ENCODE data around the gene ABLIM3.

Gene ABLIM3

DNA sequence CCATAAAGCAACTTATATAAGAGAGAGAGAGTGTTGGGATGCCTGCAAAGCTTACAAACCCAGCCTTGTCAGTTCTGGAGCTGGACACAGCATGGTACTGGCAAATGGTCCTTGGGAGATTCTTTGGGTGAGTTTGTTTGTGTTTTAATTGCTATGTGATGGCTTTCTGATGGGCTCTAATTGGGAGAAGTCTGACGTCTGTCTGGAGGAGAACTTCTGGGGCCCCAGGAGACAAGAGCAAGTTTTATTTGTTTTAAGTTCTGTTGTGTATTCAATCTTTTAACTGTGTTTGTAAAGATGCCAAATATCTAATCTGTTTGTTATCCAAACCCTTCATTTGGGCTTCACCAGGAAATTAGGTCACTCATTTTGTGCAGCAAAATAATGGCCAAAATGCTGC lies 80.0 kb downstream of the ABLIM3 start:
- DNase-seq, result no peak

GRCh38 chr5:149221731-149222342 lies 80.5 kb downstream of the ABLIM3 start:
- DNase-seq, result no peak

- DNase-seq, result no peak
These were observed 82.0 kb downstream of the ABLIM3 start for GRCh38 chr5:149223081-149223848.

- no peak for DNase-seq
These were observed 83.0 kb downstream of the ABLIM3 start for GRCh38 chr5:149224282-149224681.

DNA sequence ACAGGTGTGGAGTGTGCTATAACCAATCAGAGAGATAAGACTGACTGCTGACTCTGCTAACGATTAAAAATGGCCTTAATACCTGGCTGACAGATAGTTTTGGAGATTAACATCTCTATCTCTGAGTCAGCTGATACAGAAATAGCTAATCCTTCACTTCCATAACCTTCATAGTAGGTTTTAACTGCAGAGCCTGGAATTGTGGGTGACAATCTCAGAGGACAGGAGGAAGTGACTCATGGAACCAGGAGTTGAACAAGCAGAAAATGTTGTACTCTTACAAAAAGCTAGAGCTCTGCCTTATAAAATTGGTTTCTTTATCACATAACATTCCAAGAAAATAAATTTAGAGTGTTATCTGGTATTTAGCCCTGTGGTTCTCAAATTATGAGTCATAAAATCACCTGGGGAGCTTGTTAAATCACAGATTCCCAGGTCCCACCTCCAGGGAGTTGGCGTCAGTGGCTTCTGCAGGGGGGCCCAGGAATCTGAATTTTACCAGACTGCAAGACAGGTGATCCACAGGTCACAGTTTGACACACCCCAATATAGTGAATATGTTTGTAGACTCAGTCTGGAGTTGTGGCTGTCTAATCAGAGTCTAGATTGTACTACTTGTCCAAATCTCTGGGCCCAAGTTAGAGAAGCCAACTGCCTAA lies 86.0 kb downstream of the ABLIM3 start:
- DNase-seq, result no peak

GRCh38 chr5:149228618-149229297 lies 87.5 kb downstream of the ABLIM3 start:
- DNase-seq, result no peak

DNA sequence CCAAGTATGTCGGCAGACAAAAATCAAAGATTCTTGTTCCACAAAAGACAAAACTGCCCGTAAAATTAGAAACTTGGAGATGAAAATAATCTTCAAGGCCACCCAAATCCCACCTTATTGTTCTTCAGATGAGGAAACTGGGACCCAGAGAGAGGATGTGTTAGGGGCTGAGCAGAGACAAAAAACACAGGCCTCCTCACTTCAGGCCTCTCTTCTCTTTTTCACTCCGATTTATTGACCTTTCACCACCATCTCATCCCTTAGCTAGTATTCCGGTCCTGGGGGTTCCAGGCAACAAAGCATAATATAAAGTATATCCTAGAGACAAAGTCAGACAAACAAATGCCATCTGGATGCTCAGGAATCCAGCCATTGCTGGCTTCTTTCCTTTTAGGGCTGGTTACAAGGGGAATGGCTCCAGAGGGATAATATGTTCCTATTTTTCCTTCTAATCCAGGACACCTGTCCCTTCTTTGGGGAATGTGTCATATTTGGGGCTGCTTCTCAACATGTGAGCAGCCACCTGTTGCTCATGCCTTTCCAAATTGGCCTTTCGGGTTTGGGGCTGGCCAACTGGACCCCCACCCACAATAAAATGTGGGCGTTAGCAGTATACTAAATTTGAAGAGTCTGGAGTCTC lies 88.1 kb downstream of the ABLIM3 start:
- no peak for DNase-seq

DNA sequence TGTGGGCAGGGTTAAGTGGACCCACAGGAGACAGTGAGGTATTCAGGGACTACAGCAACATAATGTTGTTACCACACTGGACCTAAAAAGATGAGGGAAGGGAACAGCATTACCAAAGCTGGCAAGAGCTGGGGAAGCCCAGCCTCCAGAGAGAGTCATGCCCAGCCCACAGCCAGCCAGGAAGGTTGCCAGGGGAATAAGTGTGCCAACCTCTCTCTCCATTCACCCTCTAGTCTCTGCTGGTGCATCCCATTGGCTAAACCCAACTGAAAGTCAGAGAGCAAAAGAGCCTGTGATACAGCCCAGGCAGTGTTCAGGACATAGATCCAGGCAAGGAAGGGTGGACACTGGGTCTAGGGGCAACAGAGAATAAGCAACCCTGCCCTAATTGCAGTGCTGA lies 94.5 kb downstream of the ABLIM3 start:
- DNase-seq, result no peak

DNA sequence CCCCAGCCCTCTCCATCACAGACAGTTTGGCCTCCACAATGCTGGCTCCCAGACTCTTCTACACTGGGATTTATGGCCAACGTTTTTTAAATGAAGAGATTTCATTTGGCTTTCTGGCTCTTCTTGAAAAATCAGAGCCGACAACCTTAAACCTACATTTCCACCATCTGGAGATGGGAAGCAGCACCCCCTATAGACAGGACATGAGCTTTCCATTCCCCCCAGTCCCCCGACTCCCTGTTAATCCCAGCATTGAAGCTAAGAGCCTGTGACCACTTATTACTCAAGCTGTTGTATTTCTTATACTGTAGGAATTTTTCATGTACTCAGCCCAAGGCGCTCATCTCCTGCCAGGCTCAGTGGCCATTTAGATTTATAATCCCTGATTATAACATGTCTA lies 96.4 kb downstream of the ABLIM3 start:
- DNase-seq, result no peak

DNA sequence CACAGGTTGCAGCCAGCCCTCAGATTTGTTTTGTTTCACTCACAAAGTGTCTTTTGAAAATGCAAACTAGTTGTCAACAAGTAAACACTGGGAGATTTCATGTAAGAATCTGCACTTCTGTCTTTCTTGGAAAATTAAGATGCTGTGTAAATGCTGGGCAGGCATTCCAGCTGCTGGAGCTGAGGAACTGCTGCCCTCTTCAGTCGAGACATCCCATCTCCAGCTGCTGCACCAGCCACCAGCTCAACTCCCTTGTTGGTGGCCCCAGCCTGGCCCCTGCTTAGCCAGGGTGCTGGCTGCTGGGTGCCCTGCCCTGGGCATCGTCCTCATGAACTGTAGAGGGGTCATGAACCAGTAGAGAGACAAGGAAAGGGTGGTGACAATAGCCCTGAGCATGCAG lies 97.2 kb downstream of the ABLIM3 start:
- DNase-seq, result no peak

GRCh38 chr5:149239917-149240316 lies 98.6 kb downstream of the ABLIM3 start:
- DNase-seq, result no peak

GRCh38 chr5:149240354-149240998 lies 99.2 kb downstream of the ABLIM3 start:
- DNase-seq, result peak; percentile 69

DNA sequence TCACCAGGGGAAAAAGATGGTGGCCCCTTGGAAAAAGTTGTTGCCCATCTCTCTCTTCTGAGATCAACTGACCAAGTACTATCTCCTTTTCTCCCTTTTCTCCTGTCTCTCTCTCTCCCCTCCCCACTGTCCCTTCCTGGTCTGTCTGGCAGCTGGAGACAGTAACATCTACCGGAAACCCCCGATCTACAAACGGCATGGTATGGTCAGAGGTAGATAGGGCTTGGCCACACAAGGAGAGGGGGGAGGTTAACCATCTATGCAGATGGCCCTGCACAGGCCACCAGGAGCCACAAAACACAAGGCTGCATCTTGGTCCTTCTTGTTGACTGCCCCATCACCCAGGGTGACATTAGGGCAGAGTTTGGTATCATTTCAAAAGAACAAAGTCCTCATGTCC lies 101.0 kb downstream of the ABLIM3 start:
- no peak for DNase-seq

- no peak for DNase-seq
These were observed 105.6 kb downstream of the ABLIM3 start for GRCh38 chr5:149246906-149247305.

DNA sequence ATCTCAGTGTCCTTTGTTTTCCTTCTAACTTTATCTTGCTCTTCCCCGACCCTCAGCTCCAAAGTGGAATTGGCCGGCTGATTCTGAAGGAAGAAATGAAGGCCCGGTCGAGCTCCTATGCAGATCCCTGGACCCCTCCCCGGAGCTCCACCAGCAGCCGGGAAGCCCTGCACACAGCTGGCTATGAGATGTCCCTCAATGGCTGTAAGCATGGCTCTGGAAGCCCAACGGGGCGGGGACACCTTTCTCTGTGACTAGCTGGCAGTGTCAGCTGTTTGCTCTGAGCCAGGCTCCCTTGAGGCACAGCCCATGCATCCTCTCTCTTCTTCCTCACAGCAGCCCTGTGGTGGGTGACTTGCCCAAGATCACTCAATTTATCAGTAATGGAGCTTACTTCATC lies 106.4 kb downstream of the ABLIM3 start:
- no peak for DNase-seq

- DNase-seq, result no peak
These were observed 110.3 kb downstream of the ABLIM3 start for GRCh38 chr5:149251546-149251945.

DNA sequence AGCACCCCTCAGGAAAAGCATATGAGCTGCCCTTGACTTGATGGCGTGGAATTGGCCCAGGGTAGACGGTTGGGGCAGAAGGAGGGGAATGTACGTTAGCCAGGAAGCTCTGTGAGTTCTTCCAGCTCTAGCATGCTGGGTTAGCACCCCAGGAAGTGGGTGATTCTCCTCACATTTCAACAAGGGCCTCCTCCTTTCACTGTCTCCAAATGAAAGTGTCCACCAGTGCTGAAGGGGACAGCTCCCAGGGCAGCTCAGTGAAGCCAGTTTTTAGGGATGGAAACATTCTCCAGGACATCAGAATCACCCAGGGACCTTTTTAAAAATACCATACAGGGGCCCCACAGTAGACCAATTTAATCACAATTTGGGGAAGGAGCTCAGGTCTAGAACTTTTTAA lies 113.2 kb downstream of the ABLIM3 start:
- DNase-seq, result no peak

- no peak for DNase-seq
These were observed 115.2 kb downstream of the ABLIM3 start for GRCh38 chr5:149256451-149256850.

- no peak for DNase-seq
These were observed 115.8 kb downstream of the ABLIM3 start for GRCh38 chr5:149257131-149257530.

DNA sequence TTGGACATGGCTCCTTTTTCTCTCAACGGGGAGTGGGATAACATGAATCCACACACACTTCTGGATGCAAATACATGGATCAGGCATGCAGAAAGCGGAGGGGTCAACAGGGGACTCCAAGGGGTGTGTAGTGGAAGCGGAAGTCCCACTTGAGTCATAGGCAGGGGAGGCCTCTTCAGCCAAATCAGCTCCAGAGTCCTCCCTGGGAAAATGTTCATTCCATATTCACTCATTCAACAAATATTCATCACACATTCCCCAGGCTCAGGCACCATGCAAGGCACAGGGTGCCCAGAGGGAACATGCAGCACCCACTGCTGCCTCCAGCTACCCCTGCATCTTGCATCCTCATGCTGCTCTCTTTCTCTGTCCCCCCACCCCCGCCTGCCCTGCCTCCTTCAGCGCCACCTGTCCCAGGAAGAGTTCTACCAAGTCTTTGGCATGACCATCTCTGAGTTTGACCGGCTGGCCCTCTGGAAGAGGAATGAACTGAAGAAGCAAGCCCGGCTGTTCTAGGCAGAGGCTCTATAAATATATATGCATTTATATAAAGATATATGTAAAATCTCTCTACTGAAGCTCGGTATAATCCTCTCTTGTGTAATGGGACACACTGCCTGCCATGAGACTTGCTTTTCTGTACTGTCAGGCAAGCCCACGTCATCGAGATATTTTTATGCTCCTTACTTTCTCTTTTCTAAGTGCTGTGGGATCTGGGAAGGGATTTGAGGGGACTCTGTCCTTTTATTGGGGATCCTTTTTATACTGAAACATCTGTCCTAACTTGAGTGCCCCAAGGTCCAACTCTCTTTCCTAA lies 116.8 kb downstream of the ABLIM3 start:
- no peak for DNase-seq

DNA sequence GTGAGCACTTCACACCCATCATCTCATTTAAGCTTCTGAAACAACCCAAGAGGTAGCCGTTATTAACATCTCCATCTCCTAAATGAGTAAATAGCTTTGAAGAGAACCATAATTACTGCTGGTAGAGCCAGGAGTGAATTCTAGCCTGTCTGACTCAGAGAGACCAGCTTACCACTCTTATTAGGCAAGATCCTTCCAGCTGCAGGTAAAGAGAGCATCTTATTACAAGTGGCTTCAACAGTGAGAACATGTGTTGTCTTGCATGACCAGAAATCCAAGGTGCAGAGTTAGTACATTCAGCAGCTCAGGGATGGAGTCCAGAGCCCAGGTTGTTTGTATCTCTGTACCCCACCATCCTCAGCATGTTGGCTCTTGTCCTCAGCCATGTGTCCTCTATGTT lies 119.5 kb downstream of the ABLIM3 start:
- DNase-seq, result no peak

DNA sequence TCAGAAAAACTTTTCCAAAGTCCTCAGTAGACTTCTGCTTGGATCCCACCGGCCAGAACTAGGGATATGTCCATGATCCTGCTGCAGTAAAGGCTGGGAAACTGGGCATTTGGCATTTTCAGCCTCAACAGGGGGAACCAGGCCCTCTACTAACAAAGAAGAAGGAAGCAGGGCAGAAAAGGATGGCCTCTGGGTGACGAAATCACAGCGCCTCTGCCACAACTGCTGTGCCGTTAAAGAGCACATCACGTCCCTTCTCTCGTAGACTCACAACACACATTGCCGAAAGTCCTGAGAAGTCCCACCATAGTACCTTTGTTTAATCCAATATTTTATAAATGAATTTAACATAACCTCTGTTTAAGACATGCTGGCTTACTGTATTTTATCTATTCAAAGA lies 120.0 kb downstream of the ABLIM3 start:
- no peak for DNase-seq

All from CD4-positive, alpha-beta T cell treated with Interleukin-21 for 1 hour (primary cell).